SK-MEL-5 (cell line): ENCODE results near the gene PPDPF. TPM values are rescaled to one million over a fixed set of nuclear protein-coding genes. Genes with fewer than 3 reads are reported as not detected.
A peak's percentile ranks its signal among the peaks of the same experiment; 100 is the strongest.
"Not testable (repeated sequence)": the region's sequence is repeated elsewhere in the genome, so short reads cannot be mapped to it uniquely, and the experiment has no call there.

Experiments used
- DNase-seq: peaks from one replicate; pipeline ENCODE4 v3.0.0-alpha.2; 2016; ENCODE audit warnings: low read depth, low spot score
- in situ Hi-C: cut with HindIII; loops from 2 replicates; pipeline ENCODE4 v1.10.0; 2016; ENCODE audit warnings: low sequenced_read_pairs, high pct_unique_total_duplicates, low pct_unique_long_range_greater_than_20kb
- polyA plus RNA-seq, 2 experiments: library from polyadenylated mRNA; depleted of rRNA; stranded (reverse); fragments of >200 nt; gene quantifications; 2 replicates each; pipeline ENCODE4 v1.2.3, GENCODE V29; 2015
- total RNA-seq: library from RNA; depleted of rRNA; stranded (reverse); fragments of >200 nt; shearing (Covaris generic); gene quantifications from 2 replicates; pipeline ENCODE4 v1.2.3, GENCODE V29; 2014; rRNA removed

PPDPF gene
- 29.6 and 37.5 TPM in 2 replicates for total RNA-seq
- 322 and 386 TPM in 2 replicates for polyA plus RNA-seq (2015; cell fraction: cytosol; rRNA removed)
- polyA plus RNA-seq (2015; cell fraction: nucleus; rRNA removed) = 29.7 and 42.7 TPM in 2 replicates

- DNase-seq = peak; percentile 73
- in situ Hi-C loops = no loop called here
Observed at GRCh38 chr20:63520504-63520933, at the start of gene PPDPF. Gene PPDPF, plus strand, starts transcription at chr20:63520765. Its CDS starts 544 bp downstream, at chr20:63521309.

GRCh38 chr20:63471002-63471716 is 49.4 kb upstream of the PPDPF start:
- in situ Hi-C loops = no loop called here
- no peak for DNase-seq

- no peak for DNase-seq
- in situ Hi-C loops = no loop called here
Observed at GRCh38 chr20:63471717-63471980, 48.9 kb upstream of the PPDPF start.

GRCh38 chr20:63471981-63472831 is 48.4 kb upstream of the PPDPF start, which contains the start of gene KCNQ2:
Gene KCNQ2, minus strand, starts transcription at chr20:63472655. Its CDS starts 192 bp downstream, at chr20:63472463.
- in situ Hi-C loops = no loop called here
- DNase-seq = peak; percentile 26

GRCh38 chr20:63472862-63473390 is 47.6 kb upstream of the PPDPF start:
- DNase-seq = no peak
- in situ Hi-C loops = no loop called here

GRCh38 chr20:63473555-63474449 is 46.8 kb upstream of the PPDPF start:
- no peak for DNase-seq
- in situ Hi-C loops = no loop called here

- peak; percentile 34 for DNase-seq
- in situ Hi-C loops = no loop called here
Observed at GRCh38 chr20:63475209-63475608, 45.4 kb upstream of the PPDPF start.

- DNase-seq = no peak
- in situ Hi-C loops = no loop called here
Observed at GRCh38 chr20:63477061-63477616, 43.4 kb upstream of the PPDPF start.

GRCh38 chr20:63477944-63478343 is 42.6 kb upstream of the PPDPF start:
- DNase-seq = no peak
- in situ Hi-C loops = no loop called here

- in situ Hi-C loops = no loop called here
- DNase-seq = no peak
Observed at GRCh38 chr20:63478346-63479302, 41.9 kb upstream of the PPDPF start.

- DNase-seq, in situ Hi-C loops: not testable (repeated sequence)
Observed at GRCh38 chr20:63479695-63480419, 40.7 kb upstream of the PPDPF start.

- in situ Hi-C loops = no loop called here
- DNase-seq = no peak
Observed at GRCh38 chr20:63481503-63481902, 39.1 kb upstream of the PPDPF start.

- DNase-seq = no peak
- in situ Hi-C loops = no loop called here
Observed at GRCh38 chr20:63482021-63482587, 38.5 kb upstream of the PPDPF start.

- in situ Hi-C loops = no loop called here
- no peak for DNase-seq
Observed at GRCh38 chr20:63483834-63484233, 36.7 kb upstream of the PPDPF start.

GRCh38 chr20:63484236-63484635 is 36.3 kb upstream of the PPDPF start:
- in situ Hi-C loops = no loop called here
- DNase-seq = no peak
